ENCODE results near the gene NDUFS6. TPM values are rescaled to one million over a fixed set of nuclear protein-coding genes. Genes with fewer than 3 reads are reported as not detected.

Gene NDUFS6
- total and polyA plus RNA-seq, 8 donors = 12.8 to 95.0 (median 86.0) TPM; not detected in 1

- H3K4me1 ChIP-seq = no peaks in the 10 kb centered on the region
- intact Hi-C loops (cut with DNase I; ENCODE audit: low total_unique reads) = loop anchor here (10.0 kb wide), 1 partner anchor 284 kb away; no protein-coding TSS in a partner anchor
- DNase-seq = peak in 1 of 2 donors; percentile 19
- no peaks in the 10 kb centered on the region for H3K36me3 ChIP-seq
- TF ChIP-seq POLR2A (IDR thresholded peaks at IDR 0.05) (no peak), CTCF (IDR thresholded peaks at IDR 0.05) (no peak), POLR2AphosphoS5 (IDR thresholded peaks at IDR 0.05) (no peak), EP300 (IDR thresholded peaks at IDR 0.05) (no peak)
- H3K27ac ChIP-seq = no peak overlapping the region
- H3K27me3 ChIP-seq = peaks cover 0 to 62% (median 8%) of the 10 kb centered on the region in 3 donors
- no peak overlapping the region for H3K4me3 ChIP-seq
- peaks cover 0 to 4% (median 0%) of the 10 kb centered on the region in 4 donors for H3K9me3 ChIP-seq
- 74 to 78% (median 75%) methylated on average over 27 to 28 of the region's 28 CpGs for WGBS, 5 donors
Observed at GRCh38 chr5:1760656-1761452, 40.4 kb upstream of the NDUFS6 start.

GRCh38 chr5:1761453-1761755 lies 39.8 kb upstream of the NDUFS6 start:
- DNase-seq = no peak
- Histone ChIP-seq H3K36me3 (no peaks in the 10 kb centered on the region), H3K27me3 (peaks cover 0 to 65% (median 8%) of the 10 kb centered on the region in 3 donors), H3K9me3 (peaks cover 0 to 4% (median 0%) of the 10 kb centered on the region in 4 donors), H3K4me1 (no peaks in the 10 kb centered on the region), H3K27ac (no peak overlapping the region), H3K4me3 (no peak overlapping the region)
- intact Hi-C loops (cut with DNase I; ENCODE audit: low total_unique reads) = loop anchor here (10.0 kb wide), 1 partner anchor 283 kb away; no protein-coding TSS in a partner anchor
- TF ChIP-seq EP300 (IDR thresholded peaks at IDR 0.05) (no peak), POLR2AphosphoS5 (IDR thresholded peaks at IDR 0.05) (no peak), CTCF (IDR thresholded peaks at IDR 0.05) (no peak), POLR2A (IDR thresholded peaks at IDR 0.05) (no peak)
- 73 to 82% (median 78%) methylated on average over 11 of the region's 11 CpGs for WGBS, 5 donors

GRCh38 chr5:1762121-1762882 lies 38.9 kb upstream of the NDUFS6 start:
- H3K27me3 ChIP-seq = peaks cover 0 to 64% (median 8%) of the 10 kb centered on the region in 3 donors
- peak in 1 of 2 donors; percentile 15 for DNase-seq
- no peaks in the 10 kb centered on the region for H3K36me3 ChIP-seq
- no peak overlapping the region for H3K27ac ChIP-seq
- TF ChIP-seq CTCF (IDR thresholded peaks at IDR 0.05) = no peak
- peaks cover 0 to 4% (median 0%) of the 10 kb centered on the region in 4 donors for H3K9me3 ChIP-seq
- H3K4me3 ChIP-seq = no peak overlapping the region
- WGBS, 5 donors = 78 to 83% (median 81%) methylated on average over 23 to 25 of the region's 25 CpGs
- H3K4me1 ChIP-seq = no peaks in the 10 kb centered on the region
- intact Hi-C loops (cut with DNase I; ENCODE audit: low total_unique reads) = loop anchor here (10.0 kb wide), 1 partner anchor 282 kb away; no protein-coding TSS in a partner anchor

- Histone ChIP-seq H3K27ac (no peak overlapping the region), H3K9me3 (peaks cover 0 to 4% (median 0%) of the 10 kb centered on the region in 4 donors), H3K27me3 (peaks cover 0 to 65% (median 8%) of the 10 kb centered on the region in 3 donors), H3K4me3 (no peak overlapping the region), H3K4me1 (no peaks in the 10 kb centered on the region), H3K36me3 (no peaks in the 10 kb centered on the region)
- 77 to 88% (median 81%) methylated on average over 10 to 13 of the region's 13 CpGs for WGBS, 5 donors
- peak in 1 of 2 donors; percentile 23 for DNase-seq
- TF ChIP-seq CTCF (IDR thresholded peaks at IDR 0.05) (no peak), POLR2A (IDR thresholded peaks at IDR 0.05) (no peak), EP300 (IDR thresholded peaks at IDR 0.05) (no peak), POLR2AphosphoS5 (IDR thresholded peaks at IDR 0.05) (no peak)
- intact Hi-C loops (cut with DNase I; ENCODE audit: low total_unique reads) = loop anchor here (10.0 kb wide), 1 partner anchor 282 kb away; no protein-coding TSS in a partner anchor
Observed at GRCh38 chr5:1762883-1763547, 38.2 kb upstream of the NDUFS6 start.
